GM12891 (cell line): ENCODE measurements around the gene STXBP6.

Experiments
- POLR2A ChIP-seq: IDR thresholded peaks from 2 replicates; pipeline ENCODE4 v1.6.1; 2011; ENCODE audit warnings: low read depth, low read length, control low read depth
- TAF1 ChIP-seq: IDR thresholded peaks from 2 replicates; pipeline ENCODE4 v1.6.1; 2011; ENCODE audit warnings: low read depth, low read length, control low read depth

DNA sequence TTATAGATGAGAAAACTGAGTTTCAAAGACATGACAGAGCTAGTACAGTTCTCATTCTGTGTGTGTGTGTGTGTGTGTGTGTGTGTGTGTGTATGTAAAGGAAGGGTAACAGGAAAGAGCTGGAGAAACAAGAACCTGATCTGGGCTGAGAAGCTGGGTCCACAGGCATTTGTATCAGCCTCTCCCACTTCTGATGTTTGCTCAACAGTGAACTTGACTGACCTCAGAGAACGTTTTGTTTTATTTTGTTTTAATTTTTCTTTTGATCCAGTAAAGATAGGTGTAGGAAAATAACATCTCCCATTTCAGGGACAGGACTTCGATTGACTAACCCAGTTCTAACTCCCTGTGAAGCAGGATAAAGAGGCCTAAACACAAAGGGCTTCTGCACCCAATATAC is 85.4 kb downstream of the STXBP6 start:
- TF ChIP-seq TAF1 = no peak
- no peak for TF ChIP-seq POLR2A
